Measurements from ENCODE around the gene POLR2E. TPM values are rescaled to one million over a fixed set of nuclear protein-coding genes. Genes with fewer than 3 reads are reported as not detected.

The POLR2E gene
- total and polyA plus RNA-seq, 9 of the 15 experiments (the other 6 are each of a cell fraction or from before 2014, with no cell fraction given) = 3.4 to 413 (median 244) TPM

DNA sequence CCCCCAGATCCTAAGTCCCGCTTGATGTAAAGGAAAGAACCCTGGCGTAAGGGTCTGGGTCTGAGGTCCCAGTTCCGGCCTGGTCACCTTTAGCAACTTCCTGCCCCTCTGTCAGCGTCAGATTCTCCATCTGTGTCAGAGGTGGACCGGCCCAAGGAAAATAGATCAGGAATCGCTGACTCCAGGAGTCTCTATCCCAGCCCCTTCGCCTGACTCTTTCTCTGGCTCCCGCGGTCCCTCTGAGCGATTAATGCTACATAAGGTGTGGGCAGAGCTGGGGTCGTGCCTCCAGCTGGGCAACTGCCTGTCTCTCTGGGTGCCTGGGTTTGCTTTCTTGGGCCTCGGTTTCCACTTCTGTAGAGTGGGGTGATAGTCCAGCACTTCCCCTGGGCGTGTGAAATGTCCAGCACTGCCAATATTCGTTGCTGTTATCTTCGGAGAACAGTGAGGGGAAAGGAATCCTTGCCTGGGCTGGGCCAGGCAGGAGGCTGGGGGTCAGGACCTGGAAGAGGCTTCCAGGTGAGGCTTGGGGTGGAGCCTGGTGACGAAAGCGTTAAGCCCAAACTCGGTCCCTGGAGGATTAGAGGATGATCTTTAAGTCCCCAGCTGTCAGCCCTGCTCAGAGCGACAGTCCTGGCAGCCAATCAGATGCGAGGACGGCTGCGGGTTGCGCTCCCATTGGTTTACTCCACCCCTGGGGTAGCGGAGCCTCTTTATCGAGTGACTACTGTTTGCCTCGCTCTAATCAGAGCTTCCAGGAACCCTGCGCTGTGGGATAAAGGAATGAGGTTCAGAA, 54.5 kb downstream of the POLR2E start (continued):
- TF ChIP-seq, protein P1, sequence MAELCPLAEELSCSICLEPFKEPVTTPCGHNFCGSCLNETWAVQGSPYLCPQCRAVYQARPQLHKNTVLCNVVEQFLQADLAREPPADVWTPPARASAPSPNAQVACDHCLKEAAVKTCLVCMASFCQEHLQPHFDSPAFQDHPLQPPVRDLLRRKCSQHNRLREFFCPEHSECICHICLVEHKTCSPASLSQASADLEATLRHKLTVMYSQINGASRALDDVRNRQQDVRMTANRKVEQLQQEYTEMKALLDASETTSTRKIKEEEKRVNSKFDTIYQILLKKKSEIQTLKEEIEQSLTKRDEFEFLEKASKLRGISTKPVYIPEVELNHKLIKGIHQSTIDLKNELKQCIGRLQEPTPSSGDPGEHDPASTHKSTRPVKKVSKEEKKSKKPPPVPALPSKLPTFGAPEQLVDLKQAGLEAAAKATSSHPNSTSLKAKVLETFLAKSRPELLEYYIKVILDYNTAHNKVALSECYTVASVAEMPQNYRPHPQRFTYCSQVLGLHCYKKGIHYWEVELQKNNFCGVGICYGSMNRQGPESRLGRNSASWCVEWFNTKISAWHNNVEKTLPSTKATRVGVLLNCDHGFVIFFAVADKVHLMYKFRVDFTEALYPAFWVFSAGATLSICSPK (IDR thresholded peaks at IDR 0.05; ENCODE audit: borderline replicate concordance) = no peak
- TF ChIP-seq, protein P2, sequence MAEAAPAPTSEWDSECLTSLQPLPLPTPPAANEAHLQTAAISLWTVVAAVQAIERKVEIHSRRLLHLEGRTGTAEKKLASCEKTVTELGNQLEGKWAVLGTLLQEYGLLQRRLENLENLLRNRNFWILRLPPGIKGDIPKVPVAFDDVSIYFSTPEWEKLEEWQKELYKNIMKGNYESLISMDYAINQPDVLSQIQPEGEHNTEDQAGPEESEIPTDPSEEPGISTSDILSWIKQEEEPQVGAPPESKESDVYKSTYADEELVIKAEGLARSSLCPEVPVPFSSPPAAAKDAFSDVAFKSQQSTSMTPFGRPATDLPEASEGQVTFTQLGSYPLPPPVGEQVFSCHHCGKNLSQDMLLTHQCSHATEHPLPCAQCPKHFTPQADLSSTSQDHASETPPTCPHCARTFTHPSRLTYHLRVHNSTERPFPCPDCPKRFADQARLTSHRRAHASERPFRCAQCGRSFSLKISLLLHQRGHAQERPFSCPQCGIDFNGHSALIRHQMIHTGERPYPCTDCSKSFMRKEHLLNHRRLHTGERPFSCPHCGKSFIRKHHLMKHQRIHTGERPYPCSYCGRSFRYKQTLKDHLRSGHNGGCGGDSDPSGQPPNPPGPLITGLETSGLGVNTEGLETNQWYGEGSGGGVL (CRISPR knock-in tag; IDR thresholded peaks at IDR 0.05) = no peak
- TF ChIP-seq, protein P3, sequence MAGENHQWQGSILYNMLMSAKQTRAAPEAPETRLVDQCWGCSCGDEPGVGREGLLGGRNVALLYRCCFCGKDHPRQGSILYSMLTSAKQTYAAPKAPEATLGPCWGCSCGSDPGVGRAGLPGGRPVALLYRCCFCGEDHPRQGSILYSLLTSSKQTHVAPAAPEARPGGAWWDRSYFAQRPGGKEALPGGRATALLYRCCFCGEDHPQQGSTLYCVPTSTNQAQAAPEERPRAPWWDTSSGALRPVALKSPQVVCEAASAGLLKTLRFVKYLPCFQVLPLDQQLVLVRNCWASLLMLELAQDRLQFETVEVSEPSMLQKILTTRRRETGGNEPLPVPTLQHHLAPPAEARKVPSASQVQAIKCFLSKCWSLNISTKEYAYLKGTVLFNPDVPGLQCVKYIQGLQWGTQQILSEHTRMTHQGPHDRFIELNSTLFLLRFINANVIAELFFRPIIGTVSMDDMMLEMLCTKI (IDR thresholded peaks at IDR 0.05; ENCODE audit: partially characterized antibody) = no peak
- TF ChIP-seq TCF3 (CRISPR knock-in tag; IDR thresholded peaks at IDR 0.05) (peak; percentile 85), RBM22 (IDR thresholded peaks at IDR 0.05; ENCODE audit: low read depth, low read length, poor library complexity, severe bottlenecking) (no peak), HMGN3 (IDR thresholded peaks at IDR 0.05; ENCODE audit: borderline replicate concordance, extremely low read depth, insufficient read length, low read depth, low read length) (no peak), KAT7 (CRISPR knock-in tag; IDR thresholded peaks at IDR 0.05; ENCODE audit: borderline replicate concordance) (peak; percentile 85; the same call in 1 of the 2 replicates), ZNF354B (CRISPR knock-in tag; IDR thresholded peaks at IDR 0.05) (no peak), MEF2D (tag; conservative IDR thresholded peaks at IDR 0.05; ENCODE audit: low read depth) (no peak), COPS2 (conservative IDR thresholded peaks at IDR 0.05) (no peak), GATA2 (CRISPR knock-in tag; IDR thresholded peaks at IDR 0.05) (peak; percentile 14; the same call in 1 of the 2 replicates)
- TF ChIP-seq, protein P4, sequence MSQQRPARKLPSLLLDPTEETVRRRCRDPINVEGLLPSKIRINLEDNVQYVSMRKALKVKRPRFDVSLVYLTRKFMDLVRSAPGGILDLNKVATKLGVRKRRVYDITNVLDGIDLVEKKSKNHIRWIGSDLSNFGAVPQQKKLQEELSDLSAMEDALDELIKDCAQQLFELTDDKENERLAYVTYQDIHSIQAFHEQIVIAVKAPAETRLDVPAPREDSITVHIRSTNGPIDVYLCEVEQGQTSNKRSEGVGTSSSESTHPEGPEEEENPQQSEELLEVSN (IDR thresholded peaks at IDR 0.05; ENCODE audit: borderline replicate concordance in 1 of 2, extremely low read depth in 1 of 2, insufficient read depth in 1 of 2, insufficient read length in 1 of 2, low read depth in 1 of 2, low read length in 1 of 2, poor library complexity in 1 of 2, severe bottlenecking in 1 of 2) = no peak
- TF ChIP-seq, protein P5, sequence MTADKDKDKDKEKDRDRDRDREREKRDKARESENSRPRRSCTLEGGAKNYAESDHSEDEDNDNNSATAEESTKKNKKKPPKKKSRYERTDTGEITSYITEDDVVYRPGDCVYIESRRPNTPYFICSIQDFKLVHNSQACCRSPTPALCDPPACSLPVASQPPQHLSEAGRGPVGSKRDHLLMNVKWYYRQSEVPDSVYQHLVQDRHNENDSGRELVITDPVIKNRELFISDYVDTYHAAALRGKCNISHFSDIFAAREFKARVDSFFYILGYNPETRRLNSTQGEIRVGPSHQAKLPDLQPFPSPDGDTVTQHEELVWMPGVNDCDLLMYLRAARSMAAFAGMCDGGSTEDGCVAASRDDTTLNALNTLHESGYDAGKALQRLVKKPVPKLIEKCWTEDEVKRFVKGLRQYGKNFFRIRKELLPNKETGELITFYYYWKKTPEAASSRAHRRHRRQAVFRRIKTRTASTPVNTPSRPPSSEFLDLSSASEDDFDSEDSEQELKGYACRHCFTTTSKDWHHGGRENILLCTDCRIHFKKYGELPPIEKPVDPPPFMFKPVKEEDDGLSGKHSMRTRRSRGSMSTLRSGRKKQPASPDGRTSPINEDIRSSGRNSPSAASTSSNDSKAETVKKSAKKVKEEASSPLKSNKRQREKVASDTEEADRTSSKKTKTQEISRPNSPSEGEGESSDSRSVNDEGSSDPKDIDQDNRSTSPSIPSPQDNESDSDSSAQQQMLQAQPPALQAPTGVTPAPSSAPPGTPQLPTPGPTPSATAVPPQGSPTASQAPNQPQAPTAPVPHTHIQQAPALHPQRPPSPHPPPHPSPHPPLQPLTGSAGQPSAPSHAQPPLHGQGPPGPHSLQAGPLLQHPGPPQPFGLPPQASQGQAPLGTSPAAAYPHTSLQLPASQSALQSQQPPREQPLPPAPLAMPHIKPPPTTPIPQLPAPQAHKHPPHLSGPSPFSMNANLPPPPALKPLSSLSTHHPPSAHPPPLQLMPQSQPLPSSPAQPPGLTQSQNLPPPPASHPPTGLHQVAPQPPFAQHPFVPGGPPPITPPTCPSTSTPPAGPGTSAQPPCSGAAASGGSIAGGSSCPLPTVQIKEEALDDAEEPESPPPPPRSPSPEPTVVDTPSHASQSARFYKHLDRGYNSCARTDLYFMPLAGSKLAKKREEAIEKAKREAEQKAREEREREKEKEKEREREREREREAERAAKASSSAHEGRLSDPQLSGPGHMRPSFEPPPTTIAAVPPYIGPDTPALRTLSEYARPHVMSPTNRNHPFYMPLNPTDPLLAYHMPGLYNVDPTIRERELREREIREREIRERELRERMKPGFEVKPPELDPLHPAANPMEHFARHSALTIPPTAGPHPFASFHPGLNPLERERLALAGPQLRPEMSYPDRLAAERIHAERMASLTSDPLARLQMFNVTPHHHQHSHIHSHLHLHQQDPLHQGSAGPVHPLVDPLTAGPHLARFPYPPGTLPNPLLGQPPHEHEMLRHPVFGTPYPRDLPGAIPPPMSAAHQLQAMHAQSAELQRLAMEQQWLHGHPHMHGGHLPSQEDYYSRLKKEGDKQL (CRISPR knock-in tag; IDR thresholded peaks at IDR 0.05; ENCODE audit: borderline replicate concordance) = no peak

Data from K562 (cell line).